HG03558 (cell line): Measurements from ENCODE around the gene REEP1.
"Not testable (repeated sequence)": the region's sequence is repeated elsewhere in the genome, so short reads cannot be mapped to it uniquely, and the experiment has no call there.

ENCODE experiments used
- ATAC-seq: cut with Tn5 transposase; IDR thresholded peaks from one replicate; pipeline ENCODE4 v1.9.1; 2021; ENCODE audit warnings: moderate number of reproducible peaks; ENCODE audit not compliant: unreplicated experiment; ENCODE audit errors: extremely low read depth

The REEP1 gene

GRCh38 chr2:86350751-86351150 lies 13.3 kb upstream of the REEP1 start:
- no peak for ATAC-seq

DNA sequence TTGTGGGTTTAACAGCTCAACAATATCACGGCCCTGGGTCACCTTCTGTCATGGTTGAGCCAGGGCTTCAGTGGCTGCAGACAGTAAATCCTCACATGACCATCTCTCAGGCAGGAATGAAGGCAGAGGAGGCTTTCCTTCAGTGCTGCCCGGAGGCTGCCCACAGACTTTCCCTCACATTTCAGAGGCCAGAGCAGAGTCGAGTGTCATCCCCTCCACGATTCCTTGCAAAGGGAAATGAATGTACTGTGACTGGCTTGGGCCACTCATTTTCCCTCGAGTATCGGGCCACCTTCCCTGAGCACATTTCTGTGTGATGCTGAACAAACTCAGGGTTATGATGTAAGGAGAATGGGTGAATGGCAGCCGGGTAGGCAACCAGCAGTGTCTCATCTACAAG lies 10.0 kb upstream of the REEP1 start:
- ATAC-seq: no peak

- ATAC-seq: not testable (repeated sequence)
Measured at GRCh38 chr2:86345783-86346370, 8.5 kb upstream of the REEP1 start.

GRCh38 chr2:86344404-86344803 lies 7.0 kb upstream of the REEP1 start:
- ATAC-seq: no peak

- no peak for ATAC-seq
Measured at GRCh38 chr2:86342488-86342887, 5.1 kb upstream of the REEP1 start.

GRCh38 chr2:86341470-86341869 lies 4.0 kb upstream of the REEP1 start:
- ATAC-seq: no peak

- ATAC-seq: no peak
Measured at GRCh38 chr2:86338778-86339295, 1.4 kb upstream of the REEP1 start.

DNA sequence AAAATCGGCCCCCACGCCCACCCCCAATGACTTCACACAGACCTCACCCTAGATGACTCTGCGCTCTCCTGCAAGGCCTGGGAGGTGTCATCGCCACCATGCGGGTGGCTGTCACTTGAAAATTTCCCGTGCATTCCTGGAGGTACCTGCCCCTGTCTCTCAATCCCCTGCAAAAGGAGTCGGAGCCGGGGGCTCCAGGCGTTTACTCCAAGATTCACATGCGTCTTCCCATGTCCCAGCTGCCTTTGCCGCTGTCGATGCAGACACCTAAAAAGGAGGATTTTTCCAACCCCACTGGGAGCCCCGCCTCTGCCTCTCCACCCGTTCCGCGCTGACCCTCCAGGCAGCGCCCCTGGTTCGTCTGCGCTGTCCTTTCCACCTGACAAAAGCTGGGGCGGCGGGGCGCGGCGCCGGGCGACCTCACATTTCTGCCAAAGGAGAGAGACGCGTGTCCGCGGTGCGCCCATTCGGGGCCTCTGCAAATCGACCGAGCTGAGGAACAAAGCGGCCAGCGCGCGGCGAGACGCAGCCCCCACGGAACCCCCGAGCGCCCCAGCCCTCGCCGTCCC lies 667 bp downstream of the REEP1 start:
- no peak for ATAC-seq

- no peak for ATAC-seq
Measured at GRCh38 chr2:86335865-86336674, 1.4 kb downstream of the REEP1 start.

DNA sequence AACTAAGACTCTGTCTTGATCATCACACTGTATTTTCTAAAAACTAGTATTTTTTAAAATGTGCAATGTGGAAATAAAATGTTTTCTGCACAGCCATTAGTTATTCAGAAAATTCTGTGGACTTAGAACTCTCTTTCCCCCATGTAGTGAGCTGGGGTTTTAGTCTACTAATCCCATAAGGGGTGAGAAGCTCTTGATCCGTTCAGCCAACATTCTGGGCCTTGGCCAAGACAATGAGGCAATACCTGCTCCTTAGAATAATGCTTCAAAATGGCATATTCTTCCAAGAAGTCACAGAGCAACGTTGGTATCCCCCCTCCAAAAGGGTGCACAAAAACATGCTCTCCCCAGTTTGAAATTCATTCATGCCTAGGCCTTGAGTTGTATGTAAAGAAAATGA lies 4.0 kb downstream of the REEP1 start:
- no peak for ATAC-seq

DNA sequence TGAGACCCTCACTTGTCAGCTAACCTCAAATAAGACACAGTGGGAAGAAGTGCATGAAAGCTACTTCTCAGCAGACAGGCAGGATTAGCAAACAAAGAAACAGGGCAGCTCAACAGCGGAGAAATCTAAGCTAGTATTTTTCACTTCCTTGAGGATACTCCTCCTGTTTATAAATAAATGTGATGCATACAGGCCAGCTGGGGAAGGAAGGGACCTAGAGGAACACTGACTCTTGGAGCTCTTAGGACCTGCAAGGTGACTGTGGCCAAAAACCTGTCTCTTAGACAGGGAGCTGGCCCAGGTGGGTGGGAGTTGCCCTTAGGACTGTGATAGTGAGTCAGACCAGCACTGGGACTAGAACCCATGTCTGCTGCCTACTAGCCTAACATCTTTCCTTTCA lies 4.8 kb downstream of the REEP1 start:
- ATAC-seq: no peak

- no peak for ATAC-seq
Measured at GRCh38 chr2:86331384-86331783, 6.0 kb downstream of the REEP1 start.

GRCh38 chr2:86330001-86330400 lies 7.4 kb downstream of the REEP1 start:
- no peak for ATAC-seq

DNA sequence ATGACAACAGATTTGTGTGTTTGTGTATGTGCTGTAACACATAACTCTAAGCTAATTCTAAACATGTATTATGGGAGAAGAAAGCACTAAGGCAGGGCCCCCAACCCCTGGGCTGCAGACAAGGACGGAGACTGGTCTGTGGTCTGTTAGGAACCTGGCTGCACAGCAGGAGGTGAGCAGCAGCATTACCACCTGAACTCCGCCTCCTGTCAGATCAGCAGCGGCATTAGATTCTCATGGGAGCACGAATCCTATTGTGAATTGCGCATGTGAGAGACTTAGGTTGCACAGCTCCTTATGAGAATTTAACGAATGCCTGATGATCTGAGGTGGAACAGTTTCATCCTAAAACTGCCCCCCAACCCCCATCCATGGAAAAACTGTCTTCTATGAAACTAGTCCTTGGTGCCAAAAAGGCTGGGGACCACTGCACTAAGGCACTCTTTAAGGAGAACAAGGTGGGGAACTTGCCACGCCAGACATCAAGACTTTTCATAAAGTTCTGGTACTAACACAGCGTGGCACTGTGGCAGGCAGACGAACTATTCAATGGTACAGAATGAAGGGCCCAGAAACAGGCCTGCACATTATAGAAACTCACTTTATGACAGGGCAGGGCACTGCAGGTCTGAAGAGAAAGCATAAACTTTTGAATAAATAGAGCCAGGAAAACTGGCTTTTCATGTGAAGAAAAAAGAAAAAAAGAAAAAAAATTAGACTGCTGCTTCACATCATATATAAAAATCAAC lies 14.0 kb downstream of the REEP1 start:
- ATAC-seq: no peak

GRCh38 chr2:86319700-86320580 lies 17.5 kb downstream of the REEP1 start:
- no peak for ATAC-seq

DNA sequence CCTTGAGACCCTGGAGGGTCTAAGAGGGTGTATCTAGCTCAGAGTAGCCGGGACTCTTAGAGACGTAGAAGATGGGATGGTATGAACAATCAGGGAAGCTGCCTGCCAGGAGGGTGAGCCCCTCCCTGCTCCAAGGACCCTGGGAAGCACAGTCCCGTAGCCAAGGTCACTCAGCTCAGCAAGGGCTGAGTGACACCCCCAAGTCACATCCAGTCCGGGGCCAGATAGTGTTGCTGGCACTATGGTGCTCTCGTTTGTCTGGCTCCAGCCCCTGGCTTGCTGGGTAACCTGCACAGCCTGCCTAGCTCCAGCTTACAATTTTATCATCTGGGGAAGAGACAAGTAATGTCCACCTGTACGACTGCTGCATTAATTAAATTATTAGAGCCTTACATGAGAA lies 22.3 kb downstream of the REEP1 start:
- no peak for ATAC-seq

- ATAC-seq: no peak
Measured at GRCh38 chr2:86314125-86314524, 23.3 kb downstream of the REEP1 start.

DNA sequence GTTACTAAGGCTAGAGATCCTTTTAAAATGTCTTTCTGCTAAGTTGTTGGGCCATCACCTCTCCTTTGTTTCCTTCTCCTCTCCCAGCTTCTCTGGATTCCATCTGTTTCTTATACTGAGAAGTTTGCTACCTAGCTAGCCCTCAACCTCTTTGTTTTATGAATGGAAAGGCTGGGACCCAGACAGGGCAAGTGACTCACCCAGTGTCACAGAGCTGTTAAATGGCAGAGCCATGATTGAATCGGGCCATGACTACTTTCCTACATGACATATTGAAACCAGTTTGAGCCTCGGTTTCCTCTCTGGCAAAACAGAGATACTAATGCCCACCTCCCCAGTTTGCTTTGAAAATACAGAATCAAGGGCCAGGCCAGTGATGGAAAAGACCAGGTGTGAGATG lies 24.1 kb downstream of the REEP1 start:
- ATAC-seq: no peak

- no peak for ATAC-seq
Measured at GRCh38 chr2:86311879-86312278, 25.5 kb downstream of the REEP1 start.

DNA sequence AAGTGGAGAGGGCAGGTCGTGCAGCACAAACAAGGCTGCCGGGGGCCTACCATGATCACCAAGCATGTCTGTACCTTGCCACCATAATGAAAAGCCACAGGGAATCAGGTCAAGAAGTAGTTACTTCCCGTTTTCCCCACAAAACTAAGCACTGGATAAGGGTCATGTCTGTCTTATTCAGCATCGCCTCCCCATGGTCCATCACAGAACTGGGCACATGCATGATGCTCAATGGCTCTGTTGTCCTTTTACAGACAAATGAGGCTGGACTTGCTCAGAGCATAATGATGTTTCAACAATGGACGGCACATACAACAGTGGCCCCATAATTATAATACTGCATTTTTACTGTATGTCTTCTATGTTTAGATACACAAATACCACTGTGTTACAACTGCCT lies 27.5 kb downstream of the REEP1 start:
- no peak for ATAC-seq
